ENCODE data around the gene CCDC61.

CCDC61 gene

DNA sequence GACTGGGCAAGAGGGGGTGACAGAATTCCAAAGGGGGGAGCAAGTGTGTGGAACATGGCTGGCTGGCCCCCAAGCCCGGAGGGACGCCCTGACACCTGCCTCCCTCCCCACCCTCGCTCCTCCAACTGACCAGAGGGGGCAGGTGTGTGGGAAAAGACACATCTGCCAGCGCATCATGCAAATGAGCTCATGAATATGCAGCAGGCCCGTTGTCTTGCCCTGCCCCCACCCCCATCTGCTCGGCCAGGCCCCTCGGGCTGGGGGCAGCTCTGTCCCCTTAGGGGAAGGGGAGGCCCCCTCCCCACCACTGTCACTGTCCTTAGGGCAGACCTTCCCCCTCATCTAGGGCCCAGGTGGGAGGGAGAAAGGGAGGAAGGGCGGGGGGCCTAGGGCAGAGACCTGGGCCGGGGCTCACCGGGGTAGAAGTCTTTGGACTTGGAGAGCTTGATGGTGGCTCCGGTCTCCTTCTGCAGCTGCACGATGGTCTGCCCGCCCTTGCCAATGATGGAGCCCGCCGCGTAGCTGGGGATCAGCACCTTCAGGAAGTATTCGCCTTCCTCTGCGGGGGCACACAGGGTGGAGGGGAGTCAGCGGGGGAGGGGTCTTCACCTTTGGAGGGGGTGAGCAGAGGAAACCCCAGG is 34.6 kb upstream of the CCDC61 start:
- Mint-ChIP-seq H3K4me3 (no peak overlapping the region), H3K27ac (no peak overlapping the region), H3K4me1 (peaks cover 6% of the 10 kb centered on the region), H3K36me3 (ENCODE audit: low read depth) (no peaks in the 10 kb centered on the region), H3K9me3 (no peaks in the 10 kb centered on the region), H3K27me3 (ENCODE audit: low read depth, poor library complexity) (peaks cover 80% of the 10 kb centered on the region)
- no peak for TF ChIP-seq CTCF (IDR thresholded peaks at IDR 0.05)
- DNase-seq, result peak; percentile 31

GRCh38 chr19:45962021-45962420 is 33.2 kb upstream of the CCDC61 start:
- TF ChIP-seq CTCF (IDR thresholded peaks at IDR 0.05), result no peak
- peaks cover 6% of the 10 kb centered on the region for H3K4me1 Mint-ChIP-seq
- no peak overlapping the region for H3K4me3 Mint-ChIP-seq
- H3K27ac Mint-ChIP-seq, result no peak overlapping the region
- H3K27me3 Mint-ChIP-seq (ENCODE audit: low read depth, poor library complexity), result peaks cover 82% of the 10 kb centered on the region
- H3K9me3 Mint-ChIP-seq, result no peaks in the 10 kb centered on the region
- H3K36me3 Mint-ChIP-seq (ENCODE audit: low read depth), result no peaks in the 10 kb centered on the region
- DNase-seq, result no peak

DNA sequence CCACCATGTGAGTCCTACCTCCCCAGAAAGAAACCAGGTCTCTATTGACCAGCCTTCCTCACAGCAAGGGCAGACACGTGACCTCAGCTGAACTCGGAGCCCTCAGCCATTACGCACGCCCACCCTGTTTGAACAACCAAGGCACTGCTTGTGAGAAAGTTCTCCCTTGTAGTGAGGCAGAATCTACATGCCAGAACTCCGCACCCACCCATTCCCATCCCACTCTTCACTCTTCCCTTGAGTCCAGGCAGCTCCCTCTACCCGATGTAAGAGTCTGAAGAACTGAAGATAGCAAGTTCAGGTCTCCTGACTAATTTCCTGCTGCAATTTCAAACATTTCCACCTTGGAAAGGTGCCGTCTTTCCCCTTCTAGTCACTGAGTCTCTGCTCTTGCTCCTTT is 28.0 kb upstream of the CCDC61 start:
- DNase-seq, result no peak
- H3K36me3 Mint-ChIP-seq (ENCODE audit: low read depth), result no peaks in the 10 kb centered on the region
- no peaks in the 10 kb centered on the region for H3K9me3 Mint-ChIP-seq
- no peaks in the 10 kb centered on the region for H3K4me1 Mint-ChIP-seq
- H3K27ac Mint-ChIP-seq, result no peak overlapping the region
- H3K27me3 Mint-ChIP-seq (ENCODE audit: low read depth, poor library complexity), result peaks cover 87% of the 10 kb centered on the region
- no peak overlapping the region for H3K4me3 Mint-ChIP-seq
- TF ChIP-seq CTCF (IDR thresholded peaks at IDR 0.05), result no peak

DNA sequence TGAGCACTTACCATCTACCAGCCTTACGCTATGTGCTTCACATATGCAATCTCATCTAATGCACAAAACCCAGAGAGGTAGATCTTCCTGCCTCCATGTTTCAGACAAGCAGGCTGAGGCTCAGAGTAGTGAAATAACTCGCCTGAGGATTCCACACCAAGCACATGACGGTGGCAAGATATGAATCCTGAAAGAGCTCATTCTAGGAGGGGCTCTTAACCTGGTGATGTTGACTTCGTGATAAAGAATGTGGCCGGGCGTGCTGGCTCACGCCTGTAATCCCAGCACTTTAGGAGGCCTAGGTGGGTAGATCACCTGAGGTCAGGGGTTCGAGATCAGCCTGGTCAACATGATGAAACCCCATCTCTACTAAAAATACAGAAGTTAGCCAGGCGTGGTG is 26.6 kb upstream of the CCDC61 start:
- no peaks in the 10 kb centered on the region for H3K9me3 Mint-ChIP-seq
- H3K27me3 Mint-ChIP-seq (ENCODE audit: low read depth, poor library complexity), result peaks cover 88% of the 10 kb centered on the region
- DNase-seq, result no peak
- no peaks in the 10 kb centered on the region for H3K4me1 Mint-ChIP-seq
- H3K27ac Mint-ChIP-seq, result no peak overlapping the region
- H3K36me3 Mint-ChIP-seq (ENCODE audit: low read depth), result no peaks in the 10 kb centered on the region
- TF ChIP-seq CTCF (IDR thresholded peaks at IDR 0.05), result no peak
- H3K4me3 Mint-ChIP-seq, result no peak overlapping the region

DNA sequence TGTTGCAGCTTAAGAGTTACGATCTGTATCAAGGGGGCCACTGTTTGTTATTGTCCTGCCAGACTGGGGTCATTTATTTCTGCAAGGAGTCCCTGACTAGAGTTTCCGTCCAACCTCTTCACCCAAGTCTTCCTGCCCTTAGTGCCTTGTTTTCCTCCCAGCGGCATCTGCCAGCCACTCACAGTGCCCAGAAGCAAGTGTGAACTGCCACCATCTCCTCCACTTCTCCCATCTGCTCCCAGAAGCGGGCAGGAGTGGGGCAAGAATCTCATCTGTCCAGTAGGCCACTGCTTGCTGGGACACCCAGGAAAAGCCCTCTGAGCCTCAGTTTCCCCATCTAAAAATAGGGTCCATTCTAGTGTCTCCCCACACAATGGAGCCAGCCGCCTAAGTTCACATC is 25.6 kb upstream of the CCDC61 start:
- no peak for DNase-seq
- peaks cover 89% of the 10 kb centered on the region for H3K27me3 Mint-ChIP-seq (ENCODE audit: low read depth, poor library complexity)
- H3K4me3 Mint-ChIP-seq, result no peak overlapping the region
- no peaks in the 10 kb centered on the region for H3K36me3 Mint-ChIP-seq (ENCODE audit: low read depth)
- H3K9me3 Mint-ChIP-seq, result no peaks in the 10 kb centered on the region
- no peak for TF ChIP-seq CTCF (IDR thresholded peaks at IDR 0.05)
- H3K4me1 Mint-ChIP-seq, result no peaks in the 10 kb centered on the region
- no peak overlapping the region for H3K27ac Mint-ChIP-seq

GRCh38 chr19:45971260-45971902 is 23.9 kb upstream of the CCDC61 start:
- Mint-ChIP-seq H3K4me3 (peak overlapping the region; percentile 19), H3K9me3 (no peaks in the 10 kb centered on the region), H3K27ac (no peak overlapping the region), H3K36me3 (ENCODE audit: low read depth) (no peaks in the 10 kb centered on the region), H3K27me3 (ENCODE audit: low read depth, poor library complexity) (peaks cover 95% of the 10 kb centered on the region), H3K4me1 (peaks cover 7% of the 10 kb centered on the region)
- TF ChIP-seq CTCF (IDR thresholded peaks at IDR 0.05), result no peak
- DNase-seq, result no peak
